Adipocyte (in vitro differentiated cells): Measurements from ENCODE around the gene ULK2.

Experiments used
- DNase-seq: peaks from one replicate; pipeline ENCODE4 v3.0.0-alpha.2; 2015; ENCODE audit warnings: low read depth
- H3K27me3 ChIP-seq: replicated peaks from 2 replicates; pipeline ENCODE4 v1.7.0; 2013; ENCODE audit warnings: mild to moderate bottlenecking, low read length, moderate library complexity; ENCODE audit not compliant: control insufficient read depth, insufficient read depth
- H3K36me3 ChIP-seq: 2 replicates; pipeline ENCODE4 v1.7.0; 2013; ENCODE audit warnings: low read length, mild to moderate bottlenecking, moderate library complexity; ENCODE audit not compliant: control insufficient read depth, insufficient read depth, severe bottlenecking
- H3K4me1 ChIP-seq: 2 replicates; pipeline ENCODE4 v1.7.0; 2013; ENCODE audit warnings: mild to moderate bottlenecking, low read length, moderate library complexity; ENCODE audit not compliant: control insufficient read depth, insufficient read depth
- H3K4me3 ChIP-seq: 2 replicates; pipeline ENCODE4 v1.7.0; 2013; ENCODE audit warnings: mild to moderate bottlenecking, low read length, moderate library complexity
- H3K9ac ChIP-seq: 2 replicates; pipeline ENCODE4 v1.7.0; 2013; ENCODE audit warnings: mild to moderate bottlenecking, low read length, moderate library complexity
- H3K9me3 ChIP-seq: 2 replicates; pipeline ENCODE4 v1.7.0; 2013; ENCODE audit warnings: mild to moderate bottlenecking, low read length, moderate library complexity; ENCODE audit not compliant: control insufficient read depth

The ULK2 gene

DNA sequence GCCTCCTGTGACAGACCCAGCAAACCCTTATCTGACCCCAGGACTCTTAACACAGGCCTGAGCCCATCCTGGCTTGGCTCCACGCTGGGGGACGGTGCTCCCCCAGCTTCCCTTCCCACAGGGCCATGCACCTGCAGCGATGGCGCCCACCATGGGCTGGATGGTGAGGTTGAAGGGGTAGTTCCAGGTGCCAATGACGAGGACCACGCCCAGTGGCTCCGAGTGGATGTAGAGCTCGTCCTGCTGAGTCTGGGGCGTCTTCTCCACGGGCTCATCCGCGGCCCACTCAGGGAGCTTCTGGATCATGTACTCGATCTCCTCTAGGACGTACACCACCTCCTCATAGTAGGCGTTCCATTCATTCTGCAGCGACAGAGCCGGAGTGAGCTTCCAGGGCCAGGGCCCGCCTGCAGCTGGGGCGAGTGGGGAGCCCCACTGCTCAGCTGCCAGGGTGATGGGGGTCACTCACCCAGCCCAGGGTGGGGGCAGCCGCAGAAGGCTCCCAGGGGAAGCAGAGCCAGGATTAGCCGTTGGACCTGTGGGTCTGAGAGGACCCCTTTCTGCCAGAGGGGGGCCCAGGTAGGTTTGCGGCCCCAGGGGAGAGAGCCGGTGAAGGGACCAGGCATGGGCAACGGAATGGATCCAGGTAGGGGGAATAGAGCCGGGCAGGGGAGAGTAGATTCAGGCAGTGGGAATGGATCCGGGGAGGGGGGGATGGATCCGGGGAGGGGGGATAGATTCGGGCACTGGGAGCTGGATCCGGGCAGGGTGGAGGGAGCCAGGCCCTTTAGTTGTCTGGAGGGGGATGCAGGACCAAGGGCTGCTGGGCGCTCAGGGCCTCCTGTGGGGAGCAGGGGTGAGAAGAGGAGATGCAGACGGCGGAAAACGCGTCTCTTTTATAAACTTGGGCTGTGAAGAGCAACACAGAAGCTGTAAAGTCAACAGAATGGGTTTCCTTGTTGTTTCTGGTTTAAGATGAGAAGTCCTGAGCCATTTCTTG is 124.3 kb downstream of the ULK2 start:
- no peak for DNase-seq
- Histone ChIP-seq H3K9me3 (no peaks in the 10 kb centered on the region), H3K4me3 (no peak overlapping the region), H3K4me1 (peaks cover 4% of the 10 kb centered on the region), H3K36me3 (no peaks in the 10 kb centered on the region), H3K9ac (no peak overlapping the region), H3K27me3 (peaks cover 24% of the 10 kb centered on the region)

DNA sequence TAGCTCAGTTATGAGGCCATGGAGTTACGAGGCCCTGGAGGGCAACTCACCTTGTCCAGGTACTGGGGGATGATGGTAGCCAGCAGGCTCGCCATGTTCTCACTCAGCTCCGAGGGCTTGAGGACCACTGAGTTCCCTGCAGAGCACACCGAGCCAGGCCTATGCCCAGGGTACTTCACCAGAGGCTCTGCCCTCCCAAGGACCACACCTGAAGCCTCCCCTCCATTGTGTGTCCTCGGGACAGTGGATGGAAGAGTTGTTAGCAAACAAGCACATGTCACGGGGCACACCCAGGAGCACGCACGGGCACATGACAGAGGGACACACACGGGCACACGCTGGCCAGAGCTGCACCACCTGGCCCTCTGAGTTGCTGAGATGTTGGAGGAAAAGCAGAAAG is 125.2 kb downstream of the ULK2 start:
- Histone ChIP-seq H3K9me3 (no peaks in the 10 kb centered on the region), H3K4me1 (peaks cover 4% of the 10 kb centered on the region), H3K27me3 (peaks cover 18% of the 10 kb centered on the region), H3K9ac (no peak overlapping the region), H3K36me3 (no peaks in the 10 kb centered on the region), H3K4me3 (no peak overlapping the region)
- no peak for DNase-seq

DNA sequence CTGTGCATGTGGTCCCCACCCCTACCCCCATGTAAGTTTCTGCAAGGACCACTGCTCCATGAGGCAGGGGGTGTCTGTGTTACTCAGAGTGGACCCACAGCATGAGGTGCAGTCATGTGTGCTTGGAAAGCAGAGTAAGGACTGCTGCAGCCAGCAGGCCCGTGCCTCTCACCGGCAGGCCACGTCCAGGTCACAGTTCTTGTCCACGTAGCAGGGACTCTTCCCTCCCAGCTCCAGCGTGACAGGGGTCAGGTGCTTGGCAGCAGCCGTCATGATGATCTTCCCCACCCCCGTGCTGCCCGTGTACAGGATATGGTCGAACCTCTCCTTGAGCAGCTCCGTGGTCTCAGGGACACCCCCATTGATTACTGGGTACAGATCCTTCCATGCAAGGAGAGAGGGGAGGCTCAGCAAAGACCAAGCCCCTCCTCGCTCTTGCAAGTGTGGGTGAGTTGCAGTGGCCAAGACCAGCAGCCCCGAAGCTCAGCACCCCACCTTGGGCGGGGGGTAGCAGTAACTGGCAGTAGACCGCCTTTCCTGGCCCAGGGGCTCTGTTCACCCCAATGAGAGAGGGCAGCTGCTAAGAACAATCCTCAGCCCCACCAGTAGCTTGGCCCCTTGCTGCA is 125.8 kb downstream of the ULK2 start:
- H3K4me3 ChIP-seq = no peak overlapping the region
- peaks cover 4% of the 10 kb centered on the region for H3K4me1 ChIP-seq
- DNase-seq = no peak

DNA sequence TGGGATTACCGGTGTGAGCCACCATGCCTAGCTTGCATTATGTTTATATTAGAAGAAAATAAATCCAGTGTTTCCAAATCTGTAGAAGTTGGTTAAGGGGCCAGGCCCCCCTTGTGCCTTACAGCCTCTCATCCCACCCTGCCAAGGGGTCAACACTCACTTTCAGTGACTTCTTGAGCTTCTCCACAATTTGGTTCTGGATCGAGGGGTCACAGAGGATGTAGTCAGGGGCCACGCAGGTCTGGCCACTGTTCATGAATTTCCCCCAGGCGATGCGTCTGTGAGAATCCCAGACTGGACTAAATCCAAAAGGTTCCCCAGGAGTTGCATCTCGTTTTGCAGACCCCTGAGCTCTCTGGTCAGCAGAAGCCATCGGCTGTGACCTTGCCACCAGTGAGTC is 126.8 kb downstream of the ULK2 start:
- Histone ChIP-seq H3K4me1 (peaks cover 4% of the 10 kb centered on the region), H3K4me3 (no peak overlapping the region), H3K9me3 (no peaks in the 10 kb centered on the region), H3K36me3 (no peaks in the 10 kb centered on the region), H3K9ac (no peak overlapping the region), H3K27me3 (peaks cover 17% of the 10 kb centered on the region)
- DNase-seq = no peak

More for the DNA sequence above, 125.8 kb downstream of the ULK2 start:
- H3K9me3 ChIP-seq = no peaks in the 10 kb centered on the region
- H3K36me3 ChIP-seq = no peaks in the 10 kb centered on the region
- no peak overlapping the region for H3K9ac ChIP-seq
- H3K27me3 ChIP-seq = peaks cover 17% of the 10 kb centered on the region

DNA sequence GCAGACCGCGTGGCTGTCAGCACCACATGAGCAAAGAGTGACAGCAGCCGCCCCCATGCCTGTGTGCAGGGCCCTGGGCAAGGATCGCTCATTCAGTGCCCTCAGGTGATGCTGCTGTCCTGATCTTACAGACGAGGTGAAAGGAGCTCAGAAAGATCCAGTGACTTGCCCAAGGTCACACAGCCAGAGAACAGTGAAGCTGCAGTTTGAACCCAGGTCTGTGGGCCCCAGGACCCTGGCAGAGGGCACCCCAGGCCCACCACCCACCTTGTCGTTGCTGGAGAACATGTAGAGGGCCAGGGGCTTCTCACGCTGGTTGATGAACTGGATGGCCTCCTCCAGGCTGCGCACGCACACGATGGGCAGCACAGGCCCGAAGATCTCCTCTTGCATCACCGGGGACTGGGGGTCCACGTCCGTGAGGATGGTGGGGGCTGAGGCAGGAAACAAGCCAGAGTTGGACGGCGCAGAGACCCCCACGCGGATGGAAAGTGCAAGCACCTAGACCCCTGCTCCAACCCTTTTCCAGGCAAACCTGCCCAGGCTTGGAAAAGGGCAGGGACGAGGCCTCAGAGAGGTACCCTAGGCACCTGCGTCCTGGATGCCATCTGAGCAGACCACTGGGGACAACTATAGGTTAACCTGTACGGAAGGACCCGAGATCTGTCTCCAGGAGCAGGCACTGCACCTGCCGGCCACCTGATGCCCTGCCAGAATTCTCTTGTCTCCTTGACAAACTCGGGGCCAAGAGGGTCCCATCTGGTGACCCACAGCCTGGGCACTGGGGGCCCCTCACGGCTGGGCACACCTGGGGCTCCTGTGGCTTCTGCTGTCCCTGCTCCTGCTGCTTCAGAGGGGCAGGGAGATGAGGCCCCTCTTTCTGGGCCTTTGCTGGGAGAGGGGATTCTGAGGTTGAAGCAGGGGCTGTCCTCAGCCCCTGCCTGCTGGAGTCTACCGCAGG is 128.2 kb downstream of the ULK2 start:
- Histone ChIP-seq H3K9ac (no peak overlapping the region), H3K4me1 (no peaks in the 10 kb centered on the region), H3K4me3 (no peak overlapping the region), H3K36me3 (no peaks in the 10 kb centered on the region), H3K27me3 (peaks cover 10% of the 10 kb centered on the region), H3K9me3 (no peaks in the 10 kb centered on the region)
- no peak for DNase-seq

DNA sequence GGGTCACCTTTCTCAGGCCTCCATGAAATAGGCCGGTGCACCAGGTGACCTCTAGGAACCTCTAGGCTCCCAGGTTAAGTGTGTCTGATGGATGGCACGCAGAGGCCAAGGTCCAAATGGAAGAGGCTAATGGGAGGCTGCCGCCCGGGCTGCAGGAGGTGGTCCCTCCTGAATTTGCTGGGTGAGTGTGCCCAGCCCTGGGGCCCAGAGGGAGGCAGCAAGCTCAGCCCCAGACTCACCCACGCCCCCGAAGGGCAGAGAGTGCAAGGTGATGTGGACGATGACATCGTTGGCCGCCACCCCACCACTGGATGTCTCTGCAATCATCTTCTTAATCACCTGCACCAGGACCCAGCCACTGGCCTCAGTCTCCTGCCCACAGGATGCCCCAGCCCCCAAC is 129.0 kb downstream of the ULK2 start:
- H3K4me3 ChIP-seq = no peak overlapping the region
- H3K36me3 ChIP-seq = no peaks in the 10 kb centered on the region
- no peaks in the 10 kb centered on the region for H3K4me1 ChIP-seq
- H3K9ac ChIP-seq = no peak overlapping the region
- no peak for DNase-seq
- peaks cover 10% of the 10 kb centered on the region for H3K27me3 ChIP-seq
- no peaks in the 10 kb centered on the region for H3K9me3 ChIP-seq

DNA sequence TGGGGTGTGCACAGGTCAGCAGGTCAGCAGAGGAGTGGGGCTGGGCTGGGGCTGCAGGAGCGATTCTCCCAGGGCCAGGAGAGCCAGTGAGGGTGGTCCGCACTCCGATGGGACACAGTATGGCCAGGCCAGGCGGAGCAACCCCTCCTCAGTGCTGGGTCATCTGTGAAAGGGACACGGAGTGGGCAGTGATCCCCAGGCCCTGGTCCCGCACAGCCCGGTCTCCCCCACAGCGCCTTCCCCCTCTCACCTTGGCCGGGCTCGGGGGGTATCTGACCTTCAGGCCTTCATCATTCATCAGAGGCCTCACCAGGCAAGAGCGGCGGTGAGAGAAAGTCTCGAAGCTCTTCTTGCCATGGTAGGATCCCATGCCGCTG is 129.7 kb downstream of the ULK2 start:
- no peak for DNase-seq
- Histone ChIP-seq H3K27me3 (peaks cover 6% of the 10 kb centered on the region), H3K4me1 (no peaks in the 10 kb centered on the region), H3K9me3 (no peaks in the 10 kb centered on the region), H3K9ac (no peak overlapping the region), H3K4me3 (no peak overlapping the region), H3K36me3 (no peaks in the 10 kb centered on the region)

DNA sequence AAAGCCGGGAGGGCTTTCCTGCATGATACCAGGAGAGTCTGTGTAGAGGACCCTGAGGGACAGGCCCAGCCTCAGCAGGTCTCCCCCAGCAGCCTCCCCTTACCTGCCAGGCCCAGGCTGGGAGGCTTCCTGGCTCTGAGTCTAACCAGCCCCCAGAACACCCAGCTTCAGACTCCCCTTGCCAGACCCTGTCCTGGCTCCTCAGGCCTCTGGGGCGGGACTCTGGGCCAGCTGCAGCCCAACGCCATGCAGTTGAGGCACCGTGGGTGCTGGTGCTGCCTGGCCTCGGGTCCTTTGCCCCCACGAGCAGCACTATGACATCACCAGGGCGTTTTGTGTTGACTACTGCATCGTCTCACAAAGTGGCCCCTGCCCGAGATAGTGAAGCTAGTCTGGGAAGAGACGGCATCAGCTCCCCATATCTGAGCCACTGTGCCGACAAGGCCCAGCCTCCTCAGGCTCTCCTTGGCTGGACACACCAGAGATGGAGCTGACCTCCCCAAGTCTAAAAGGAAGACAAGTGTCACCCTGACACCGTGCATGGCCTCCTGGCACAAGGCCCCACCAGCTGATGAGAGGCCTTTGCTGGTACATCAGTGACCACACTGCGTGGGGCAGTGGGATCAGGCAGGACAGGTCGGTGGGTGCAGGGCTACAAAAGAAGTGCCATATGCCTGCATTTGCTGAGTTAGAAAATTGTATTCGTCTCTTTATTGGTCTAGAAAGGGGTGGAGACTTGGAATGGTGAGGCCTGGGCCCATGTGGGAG is 130.2 kb downstream of the ULK2 start:
- Histone ChIP-seq H3K4me3 (no peak overlapping the region), H3K4me1 (no peaks in the 10 kb centered on the region), H3K27me3 (peaks cover 4% of the 10 kb centered on the region), H3K9ac (no peak overlapping the region), H3K9me3 (no peaks in the 10 kb centered on the region), H3K36me3 (no peaks in the 10 kb centered on the region)
- no peak for DNase-seq

DNA sequence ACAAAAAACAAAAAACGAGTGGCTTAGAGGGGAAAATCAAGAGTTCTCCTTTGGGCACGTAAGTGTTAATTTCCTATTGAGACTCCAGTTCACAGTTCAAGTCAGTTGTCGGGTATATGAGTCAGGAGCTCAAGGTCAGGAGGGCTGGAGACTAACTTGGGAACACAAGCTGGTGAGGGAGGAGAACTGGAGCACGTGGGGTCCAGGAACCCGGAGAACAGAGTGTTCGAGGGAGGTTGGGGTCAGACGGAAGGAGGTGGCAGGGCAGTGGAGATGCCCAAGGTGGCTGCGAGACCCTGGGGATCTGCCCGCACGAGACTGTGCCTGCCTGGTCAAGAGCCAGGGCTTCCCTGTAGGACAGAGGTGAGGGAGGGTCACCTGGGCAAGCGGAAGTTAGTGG is 131.7 kb downstream of the ULK2 start:
- H3K36me3 ChIP-seq = no peaks in the 10 kb centered on the region
- no peak overlapping the region for H3K9ac ChIP-seq
- H3K4me3 ChIP-seq = no peak overlapping the region
- H3K4me1 ChIP-seq = peaks cover 4% of the 10 kb centered on the region
- H3K27me3 ChIP-seq = no peaks in the 10 kb centered on the region
- no peaks in the 10 kb centered on the region for H3K9me3 ChIP-seq
- no peak for DNase-seq

DNA sequence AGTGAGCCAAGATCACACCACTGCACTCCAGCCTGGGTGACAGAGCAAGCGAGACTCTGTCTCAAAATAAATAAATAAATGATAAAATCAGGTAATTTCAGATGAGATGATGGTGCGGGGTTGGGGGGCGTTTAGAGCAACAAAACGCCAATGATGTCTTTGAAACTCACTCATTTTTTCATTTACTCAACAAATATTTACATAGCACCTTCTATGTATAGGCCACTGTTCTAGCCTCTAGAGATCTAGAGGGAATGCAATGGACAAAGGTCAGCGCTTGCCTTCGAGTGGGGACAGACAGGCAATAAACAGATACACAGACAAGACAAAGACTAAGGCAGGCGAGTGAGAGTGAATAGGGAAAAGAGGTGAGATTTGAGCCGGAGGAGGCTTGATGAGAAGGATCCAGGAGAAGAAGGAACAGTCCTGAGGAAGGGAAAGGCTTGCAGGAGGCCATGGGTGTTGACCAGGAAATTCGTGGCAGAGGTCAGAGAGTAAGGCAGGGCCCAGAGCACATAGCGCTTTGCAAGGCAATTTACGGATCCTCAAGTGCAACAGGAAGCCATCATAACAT is 133.7 kb downstream of the ULK2 start:
- no peak for DNase-seq
- Histone ChIP-seq H3K4me3 (no peak overlapping the region), H3K9ac (no peak overlapping the region), H3K9me3 (no peaks in the 10 kb centered on the region), H3K4me1 (peaks cover 9% of the 10 kb centered on the region), H3K36me3 (no peaks in the 10 kb centered on the region), H3K27me3 (no peaks in the 10 kb centered on the region)
